GM23338 (cell line): Measurements from ENCODE around the gene APC2. TPM values are rescaled to one million over a fixed set of nuclear protein-coding genes. Genes with fewer than 3 reads are reported as not detected.

Experiments
- ATAC-seq: fragments of 200-7000 bp; cut with Tn5 transposase; 3 replicates; pipeline ENCODE4 v1.9.1; 2020
- DNase-seq: peaks from one replicate; pipeline ENCODE4 v3.0.0-alpha.2; 2015; ENCODE audit warnings: low spot score
- H2AFZ ChIP-seq: fragments of 200-600 bp; sonication (generic); 2 replicates; pipeline ENCODE4 v1.8.0; 2016; ENCODE audit warnings: antibody characterized with exemption, mild to moderate bottlenecking, moderate library complexity
- H3F3A ChIP-seq: fragments of 200-600 bp; sonication (generic); replicated peaks from 2 replicates; pipeline ENCODE4 v1.8.0; 2017; ENCODE audit warnings: antibody characterized with exemption, mixed run types, low read depth
- H3K27ac ChIP-seq: fragments of 200-600 bp; sonication (generic); 2 replicates; pipeline ENCODE4 v1.6.1; 2016; ENCODE audit warnings: low read depth
- H3K27me3 ChIP-seq: fragments of 200-600 bp; sonication (generic); 2 replicates; pipeline ENCODE4 v1.8.0; 2016; ENCODE audit warnings: mild to moderate bottlenecking, mixed run types, moderate library complexity; ENCODE audit not compliant: insufficient read depth
- H3K36me3 ChIP-seq: fragments of 200-600 bp; sonication (generic); 2 replicates; pipeline ENCODE4 v1.8.0; 2016; ENCODE audit warnings: mild to moderate bottlenecking; ENCODE audit not compliant: insufficient read depth
- H3K4me1 ChIP-seq: fragments of 200-600 bp; sonication (generic); 2 replicates; pipeline ENCODE4 v1.8.0; 2016; ENCODE audit warnings: mild to moderate bottlenecking, moderate library complexity; ENCODE audit not compliant: insufficient read depth
- H3K4me2 ChIP-seq: fragments of 200-600 bp; sonication (generic); 2 replicates; pipeline ENCODE4 v1.7.1; 2017; ENCODE audit warnings: mixed run types
- H3K4me3 ChIP-seq: fragments of 200-600 bp; sonication (generic); 2 replicates; pipeline ENCODE4 v1.6.1; 2016; ENCODE audit warnings: mixed run types
- H3K79me2 ChIP-seq: fragments of 200-600 bp; sonication (generic); replicated peaks from 2 replicates; pipeline ENCODE4 v1.8.0; 2017; ENCODE audit warnings: mild to moderate bottlenecking; ENCODE audit not compliant: insufficient read depth
- H3K9me2 ChIP-seq: fragments of 200-600 bp; sonication (generic); 2 replicates; pipeline ENCODE4 v1.8.0; 2017; ENCODE audit not compliant: insufficient read depth
- H4K20me1 ChIP-seq: fragments of 200-600 bp; sonication (generic); replicated peaks from 2 replicates; pipeline ENCODE4 v1.8.0; 2017; ENCODE audit warnings: mild to moderate bottlenecking; ENCODE audit not compliant: insufficient read depth
- H3K27ac Mint-ChIP-seq: 2 replicates; pipeline ENCODE4 v1.8.0; 2020; ENCODE audit warnings: inconsistent platforms, mild to moderate bottlenecking, moderate library complexity, mixed read lengths
- H3K27me3 Mint-ChIP-seq: 3 replicates; pipeline ENCODE4 v1.8.0; 2022; ENCODE audit warnings: low read depth, mild to moderate bottlenecking, moderate library complexity, mixed read lengths, inconsistent platforms; ENCODE audit not compliant: insufficient read depth, poor library complexity
- H3K36me3 Mint-ChIP-seq: 3 replicates; pipeline ENCODE4 v1.8.0; 2021; ENCODE audit warnings: low read depth, mild to moderate bottlenecking, inconsistent platforms, moderate library complexity, mixed read lengths
- H3K4me1 Mint-ChIP-seq: 3 replicates; pipeline ENCODE4 v1.8.0; 2020; ENCODE audit warnings: mild to moderate bottlenecking, inconsistent platforms, mixed read lengths
- H3K4me3 Mint-ChIP-seq: 3 replicates; pipeline ENCODE4 v1.8.0; 2021; ENCODE audit warnings: moderate library complexity, mild to moderate bottlenecking, inconsistent platforms, mixed read lengths
- H3K9me3 Mint-ChIP-seq: 3 replicates; pipeline ENCODE4 v1.8.0; 2020; ENCODE audit warnings: moderate library complexity, mild to moderate bottlenecking, inconsistent platforms, mixed read lengths
- CREB1 ChIP-seq: fragments of 250-450 bp; sonication (Bioruptor Pico); IDR thresholded peaks from 2 replicates; pipeline ENCODE4 v1.5.0; 2020; ENCODE audit warnings: low read depth, mild to moderate bottlenecking, moderate library complexity
- CTCF ChIP-seq, 2 experiments: fragments of 200-600 bp in 1 of 2; sonication (generic) in 1 of 2; conservative IDR thresholded peaks; 2 replicates each; pipeline versions ENCODE4 v1.5.1 to v1.6.1; 2016 to 2017; ENCODE audit warnings: antibody characterized with exemption in 2 of 2, low read depth in 2 of 2, mild to moderate bottlenecking in 2 of 2, moderate library complexity in 1 of 2
- ETS1 ChIP-seq: IDR thresholded peaks from 2 replicates; pipeline ENCODE4 v1.6.1; 2016; ENCODE audit warnings: antibody characterized with exemption
- JUNB ChIP-seq: IDR thresholded peaks from one replicate; pipeline ENCODE4 v1.6.1; 2016; ENCODE audit warnings: antibody characterized with exemption; ENCODE audit not compliant: unreplicated experiment
- POLR2AphosphoS5 ChIP-seq: IDR thresholded peaks from 2 replicates; pipeline ENCODE4 v1.6.1; 2016; ENCODE audit warnings: antibody characterized with exemption, low read depth
- REST ChIP-seq: IDR thresholded peaks from one replicate; pipeline ENCODE4 v1.6.1; 2018; ENCODE audit warnings: antibody characterized with exemption; ENCODE audit not compliant: unreplicated experiment
- ZNF114 ChIP-seq: fragments of 250-450 bp; sonication (Bioruptor Pico); IDR thresholded peaks from 2 replicates; pipeline ENCODE4 v1.5.0; 2020; ENCODE audit warnings: mild to moderate bottlenecking, moderate library complexity
- polyA plus RNA-seq: library from polyadenylated mRNA; unstranded; fragments of >200 nt; fragmentation: Nextera tagmentation; extraction: Ambion mirVana; gene quantifications from 2 replicates; pipeline ENCODE4 v1.2.1, GENCODE V29; 2016
- total RNA-seq: library from RNA; depleted of rRNA; stranded (reverse); fragments of >200 nt; shearing (Covaris generic); gene quantifications from 2 replicates; pipeline ENCODE4 v1.2.3, GENCODE V29; 2014

The APC2 gene
- total and polyA plus RNA-seq, 2 experiments from 2014 or later, result 1.4 to 18.3 TPM

- Histone ChIP-seq H3K9me2 (no peaks in the 10 kb centered on the region), H3K27ac (no peak overlapping the region), H3K4me3 (no peak overlapping the region), H3K4me1 (no peaks in the 10 kb centered on the region), H3K36me3 (no peaks in the 10 kb centered on the region), H3K27me3 (peaks cover 7% of the 10 kb centered on the region), H3K4me2 (no peak overlapping the region), H3F3A (0 out of 2 replicates have a peak, but pooled peaks cover 4% of the 10 kb centered on the region), H4K20me1 (no peaks in the 10 kb centered on the region), H3K79me2 (no peaks in the 10 kb centered on the region), H2AFZ (no peak overlapping the region)
- Mint-ChIP-seq H3K36me3 (no peaks in the 10 kb centered on the region; the same call in 2 of the 3 replicates), H3K4me1 (peaks cover under 1% of the 10 kb centered on the region; the same call in 2 of the 3 replicates), H3K27me3 (peaks cover 20% of the 10 kb centered on the region), H3K4me3 (no peak overlapping the region; the same call in 2 of the 3 replicates), H3K9me3 (peaks cover 15% of the 10 kb centered on the region; the same call in 2 of the 3 replicates), H3K27ac (no peak overlapping the region)
- TF ChIP-seq ZNF114 (CRISPR knock-in tag) (no peak), REST (no peak), JUNB (no peak), POLR2AphosphoS5 (no peak), CREB1 (no peak), ETS1 (no peak), CTCF (conservative IDR thresholded peaks at IDR 0.05; ENCODE audit: low read depth in 2 of 2) (no peak)
- DNase-seq, result no peak
- no peak for ATAC-seq
Measured at GRCh38 chr19:1496714-1497577, 47.0 kb downstream of the APC2 start.
